Breast epithelium (tissue), 3 donors: Measurements from ENCODE around the gene CSF2.

ENCODE experiments used
- CTCF ChIP-seq, 3 donors: fragments of 450-650 bp; IDR thresholded peaks; one replicate each; pipeline ENCODE4 v1.5.1; 2016 to 2017; ENCODE audit warnings: antibody characterized with exemption in 3 of 3, mild to moderate bottlenecking in 3 of 3, moderate library complexity in 3 of 3
- POLR2A ChIP-seq: fragments of 450-650 bp; IDR thresholded peaks from one replicate; pipeline ENCODE4 v1.6.1; 2016; ENCODE audit warnings: antibody characterized with exemption, mild to moderate bottlenecking, moderate library complexity
- POLR2AphosphoS5 ChIP-seq, 3 donors: sonication (generic); formaldehyde crosslinking; IDR thresholded peaks; one replicate each; pipeline ENCODE4 v1.6.1; 2017; ENCODE audit warnings: antibody characterized with exemption in 3 of 3

DNA sequence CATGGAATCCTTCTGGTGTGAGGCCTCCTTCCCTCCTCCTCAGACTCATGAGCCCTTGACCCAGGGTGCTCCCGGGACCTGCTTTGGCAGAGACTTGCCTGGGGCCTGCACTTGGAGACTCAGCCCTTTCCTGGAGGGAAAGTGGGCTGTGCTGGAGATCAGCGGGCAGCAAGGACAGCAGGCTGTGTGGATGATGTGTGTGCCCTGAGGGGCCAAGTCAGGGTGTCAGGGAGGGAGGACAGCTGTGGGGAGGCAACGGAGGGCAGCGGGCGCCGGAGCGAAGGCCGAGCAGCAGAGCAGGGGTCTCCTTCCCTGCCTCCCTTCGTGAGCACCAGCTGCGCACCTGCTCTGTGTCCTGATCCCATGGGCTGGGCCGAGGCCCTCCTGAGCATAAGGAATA, 6.1 kb upstream of the CSF2 start:
- TF ChIP-seq POLR2AphosphoS5 (IDR thresholded peaks at IDR 0.05) (no peak), POLR2A (no peak), CTCF (IDR thresholded peaks at IDR 0.05) (no peak)
